Retinal pigment epithelial cell (primary cell): ENCODE data around the gene KLF11.
"Not testable (repeated sequence)": the region's sequence is repeated elsewhere in the genome, so short reads cannot be mapped to it uniquely, and the experiment has no call there.

Experiments used
- DNase-seq: peaks from one replicate; pipeline ENCODE4 v3.0.0-alpha.2; 2010; ENCODE audit warnings: low read depth
- H3K4me3 ChIP-seq: 2 replicates; pipeline ENCODE4 v1.5.1; 2011; ENCODE audit warnings: mild to moderate bottlenecking, low read length, control low read depth, moderate library complexity
- CTCF ChIP-seq: conservative IDR thresholded peaks from 2 replicates; pipeline ENCODE4 v1.5.1; 2011; ENCODE audit warnings: low read depth, low read length, control low read depth, inconsistent platforms

The KLF11 gene

DNA sequence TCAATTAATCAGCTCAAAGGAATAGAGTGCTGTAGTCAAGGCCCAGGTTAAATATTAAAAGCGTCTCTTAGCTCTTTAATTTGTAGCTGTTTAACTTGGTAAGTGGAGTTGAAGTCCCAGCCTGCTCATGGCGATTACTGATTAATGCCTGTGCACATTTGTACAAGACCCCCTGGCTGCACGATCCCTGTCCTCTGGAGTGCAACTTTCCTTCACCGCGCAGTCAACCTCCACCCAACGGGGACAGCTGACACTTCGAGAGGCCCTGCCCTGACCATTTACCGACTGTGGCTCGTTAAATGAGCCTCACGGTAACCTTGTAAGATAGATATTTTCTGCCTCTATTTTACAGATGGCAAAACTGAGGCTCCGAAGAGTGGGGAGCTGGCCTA, 42.3 kb downstream of the KLF11 start:
- H3K4me3 ChIP-seq: no peak overlapping the region
- no peak for DNase-seq
- no peak for TF ChIP-seq CTCF

- no peak for DNase-seq
- no peak for TF ChIP-seq CTCF
- H3K4me3 ChIP-seq: no peak overlapping the region
Measured at GRCh38 chr2:10086950-10087349, 43.6 kb downstream of the KLF11 start.

DNA sequence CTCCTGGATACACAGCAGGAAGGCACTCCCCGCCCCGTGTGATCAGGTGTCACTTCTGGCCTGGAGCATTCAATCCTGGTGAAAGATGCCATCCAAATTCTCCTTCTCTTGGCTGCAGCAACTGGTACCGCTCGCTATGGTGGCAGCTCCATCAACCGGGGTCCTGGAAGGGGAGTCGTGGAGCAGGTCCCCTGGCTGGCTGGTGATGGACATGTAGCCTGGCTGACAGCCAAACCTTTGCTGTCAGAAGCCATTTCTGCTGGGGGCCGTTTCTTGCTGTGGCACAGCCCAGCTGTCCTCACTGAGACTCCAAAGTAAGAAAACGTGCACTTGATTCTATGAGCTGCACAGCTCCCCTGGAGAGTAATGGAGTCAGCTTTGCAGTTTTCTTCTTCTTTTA, 44.0 kb downstream of the KLF11 start:
- no peak for TF ChIP-seq CTCF
- no peak overlapping the region for H3K4me3 ChIP-seq
- DNase-seq: no peak

DNA sequence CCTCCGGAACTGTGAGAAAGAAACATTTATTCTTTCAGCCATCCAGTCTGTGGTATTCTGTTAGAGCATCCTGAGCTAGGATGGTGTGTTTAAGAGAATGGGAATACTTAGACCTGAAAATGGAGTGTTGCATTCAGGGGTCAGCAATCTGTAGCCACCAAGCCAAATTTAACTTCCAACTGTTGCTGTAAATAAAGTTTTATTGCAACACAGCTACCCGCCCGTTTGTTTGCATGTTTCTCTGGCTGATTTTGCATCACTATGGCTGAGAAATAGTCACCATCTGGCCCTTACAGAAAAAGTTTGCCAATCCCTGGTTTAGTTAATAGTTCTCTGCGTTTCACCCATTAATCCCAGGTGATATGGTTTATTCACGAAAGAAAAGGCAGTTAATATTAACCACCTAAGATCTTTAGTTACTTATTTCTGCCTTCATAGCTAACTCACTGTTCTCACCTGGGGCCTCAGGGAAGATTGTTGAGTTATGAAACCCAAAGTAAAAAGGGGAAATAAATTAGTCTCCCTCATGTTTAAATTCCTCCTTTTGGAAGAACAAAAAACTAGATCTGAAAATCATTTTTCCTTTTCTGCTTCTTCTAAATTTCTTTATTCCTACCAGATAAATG, 46.3 kb downstream of the KLF11 start:
- no peak for TF ChIP-seq CTCF
- DNase-seq: no peak
- no peak overlapping the region for H3K4me3 ChIP-seq

GRCh38 chr2:10091182-10091888, 48.0 kb downstream of the KLF11 start:
- no peak for TF ChIP-seq CTCF
- H3K4me3 ChIP-seq: no peak overlapping the region
- no peak for DNase-seq

- not testable (repeated sequence) for DNase-seq, H3K4me3 ChIP-seq
Measured at GRCh38 chr2:10091889-10092244, 48.5 kb downstream of the KLF11 start.

DNA sequence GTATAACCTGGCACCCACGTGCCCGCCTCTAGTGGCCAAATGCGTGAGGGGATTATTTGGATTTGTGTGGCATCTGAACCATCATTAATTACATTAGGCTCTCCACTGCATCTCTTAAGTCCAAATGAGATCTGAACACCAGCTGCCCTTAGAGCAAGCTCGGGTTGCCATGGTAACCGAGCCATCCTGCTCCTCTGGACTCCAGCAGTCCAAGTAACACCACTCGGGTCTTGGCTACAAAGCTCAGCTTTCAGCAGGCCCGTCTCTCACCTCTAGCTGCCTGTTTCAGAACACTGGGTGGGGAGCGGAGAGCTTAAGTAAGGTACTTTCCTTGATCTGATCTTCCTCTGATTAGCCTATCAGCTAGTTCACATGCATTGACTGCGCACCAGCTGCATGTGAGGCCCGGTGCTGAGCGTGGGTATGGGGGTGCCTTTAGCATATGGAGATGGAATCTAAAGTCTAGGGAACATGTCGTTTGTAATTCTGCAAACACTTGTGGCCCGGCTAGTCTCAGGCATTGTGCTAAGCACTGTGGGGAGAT, 51.0 kb downstream of the KLF11 start:
- DNase-seq: no peak
- no peak overlapping the region for H3K4me3 ChIP-seq
- peak; percentile 14 for TF ChIP-seq CTCF
